GM23338 (cell line): ENCODE results near the gene BMP5. TPM values are rescaled to one million over a fixed set of nuclear protein-coding genes. Genes with fewer than 3 reads are reported as not detected.

ENCODE experiments used
- ATAC-seq: fragments of 200-7000 bp; cut with Tn5 transposase; 3 replicates; pipeline ENCODE4 v1.9.1; 2020
- DNase-seq: peaks from one replicate; pipeline ENCODE4 v3.0.0-alpha.2; 2015; ENCODE audit warnings: low spot score
- H2AFZ ChIP-seq: fragments of 200-600 bp; sonication (generic); 2 replicates; pipeline ENCODE4 v1.8.0; 2016; ENCODE audit warnings: antibody characterized with exemption, mild to moderate bottlenecking, moderate library complexity
- H3F3A ChIP-seq: fragments of 200-600 bp; sonication (generic); replicated peaks from 2 replicates; pipeline ENCODE4 v1.8.0; 2017; ENCODE audit warnings: antibody characterized with exemption, mixed run types, low read depth
- H3K27ac ChIP-seq: fragments of 200-600 bp; sonication (generic); 2 replicates; pipeline ENCODE4 v1.6.1; 2016; ENCODE audit warnings: low read depth
- H3K27me3 ChIP-seq: fragments of 200-600 bp; sonication (generic); 2 replicates; pipeline ENCODE4 v1.8.0; 2016; ENCODE audit warnings: mild to moderate bottlenecking, mixed run types, moderate library complexity; ENCODE audit not compliant: insufficient read depth
- H3K36me3 ChIP-seq: fragments of 200-600 bp; sonication (generic); 2 replicates; pipeline ENCODE4 v1.8.0; 2016; ENCODE audit warnings: mild to moderate bottlenecking; ENCODE audit not compliant: insufficient read depth
- H3K4me1 ChIP-seq: fragments of 200-600 bp; sonication (generic); 2 replicates; pipeline ENCODE4 v1.8.0; 2016; ENCODE audit warnings: mild to moderate bottlenecking, moderate library complexity; ENCODE audit not compliant: insufficient read depth
- H3K4me2 ChIP-seq: fragments of 200-600 bp; sonication (generic); 2 replicates; pipeline ENCODE4 v1.7.1; 2017; ENCODE audit warnings: mixed run types
- H3K4me3 ChIP-seq: fragments of 200-600 bp; sonication (generic); 2 replicates; pipeline ENCODE4 v1.6.1; 2016; ENCODE audit warnings: mixed run types
- H3K79me2 ChIP-seq: fragments of 200-600 bp; sonication (generic); replicated peaks from 2 replicates; pipeline ENCODE4 v1.8.0; 2017; ENCODE audit warnings: mild to moderate bottlenecking; ENCODE audit not compliant: insufficient read depth
- H3K9me2 ChIP-seq: fragments of 200-600 bp; sonication (generic); 2 replicates; pipeline ENCODE4 v1.8.0; 2017; ENCODE audit not compliant: insufficient read depth
- H4K20me1 ChIP-seq: fragments of 200-600 bp; sonication (generic); replicated peaks from 2 replicates; pipeline ENCODE4 v1.8.0; 2017; ENCODE audit warnings: mild to moderate bottlenecking; ENCODE audit not compliant: insufficient read depth
- H3K27ac Mint-ChIP-seq: 2 replicates; pipeline ENCODE4 v1.8.0; 2020; ENCODE audit warnings: inconsistent platforms, mild to moderate bottlenecking, moderate library complexity, mixed read lengths
- H3K27me3 Mint-ChIP-seq: 3 replicates; pipeline ENCODE4 v1.8.0; 2022; ENCODE audit warnings: low read depth, mild to moderate bottlenecking, moderate library complexity, mixed read lengths, inconsistent platforms; ENCODE audit not compliant: insufficient read depth, poor library complexity
- H3K36me3 Mint-ChIP-seq: 3 replicates; pipeline ENCODE4 v1.8.0; 2021; ENCODE audit warnings: low read depth, mild to moderate bottlenecking, inconsistent platforms, moderate library complexity, mixed read lengths
- H3K4me1 Mint-ChIP-seq: 3 replicates; pipeline ENCODE4 v1.8.0; 2020; ENCODE audit warnings: mild to moderate bottlenecking, inconsistent platforms, mixed read lengths
- H3K4me3 Mint-ChIP-seq: 3 replicates; pipeline ENCODE4 v1.8.0; 2021; ENCODE audit warnings: moderate library complexity, mild to moderate bottlenecking, inconsistent platforms, mixed read lengths
- H3K9me3 Mint-ChIP-seq: 3 replicates; pipeline ENCODE4 v1.8.0; 2020; ENCODE audit warnings: moderate library complexity, mild to moderate bottlenecking, inconsistent platforms, mixed read lengths
- EZH2 ChIP-seq: fragments of 200-600 bp; sonication (generic); IDR thresholded peaks from one replicate; pipeline ENCODE4 v1.8.0; 2017; ENCODE audit warnings: antibody characterized with exemption, mild to moderate bottlenecking, low read depth; ENCODE audit not compliant: unreplicated experiment
- EZH2phosphoT487 ChIP-seq: fragments of 200-600 bp; sonication (generic); IDR thresholded peaks from one replicate; pipeline ENCODE4 v1.8.1; 2018; ENCODE audit warnings: antibody characterized with exemption; ENCODE audit not compliant: unreplicated experiment
- NANOG ChIP-seq: IDR thresholded peaks from 2 replicates; pipeline ENCODE4 v1.6.1; 2016; ENCODE audit warnings: antibody characterized with exemption, borderline replicate concordance
- POLR2AphosphoS5 ChIP-seq: IDR thresholded peaks from 2 replicates; pipeline ENCODE4 v1.6.1; 2016; ENCODE audit warnings: antibody characterized with exemption, low read depth
- STAT1 ChIP-seq: IDR thresholded peaks from one replicate; pipeline ENCODE4 v1.6.1; 2016; ENCODE audit warnings: antibody characterized with exemption; ENCODE audit not compliant: unreplicated experiment
- ZNF114 ChIP-seq: fragments of 250-450 bp; sonication (Bioruptor Pico); IDR thresholded peaks from 2 replicates; pipeline ENCODE4 v1.5.0; 2020; ENCODE audit warnings: mild to moderate bottlenecking, moderate library complexity
- polyA plus RNA-seq: library from polyadenylated mRNA; unstranded; fragments of >200 nt; fragmentation: Nextera tagmentation; extraction: Ambion mirVana; gene quantifications from 2 replicates; pipeline ENCODE4 v1.2.1, GENCODE V29; 2016
- total RNA-seq: library from RNA; depleted of rRNA; stranded (reverse); fragments of >200 nt; shearing (Covaris generic); gene quantifications from 2 replicates; pipeline ENCODE4 v1.2.3, GENCODE V29; 2014
- TF ChIP-seq, protein P1 (sequence below): IDR thresholded peaks from one replicate; pipeline ENCODE4 v1.6.1; 2018; ENCODE audit warnings: antibody characterized with exemption; ENCODE audit not compliant: unreplicated experiment
- TF ChIP-seq, protein P2 (sequence below), 2 experiments: fragments of 200-600 bp in 1 of 2; sonication (generic) in 1 of 2; conservative IDR thresholded peaks; 2 replicates each; pipeline versions ENCODE4 v1.5.1 to v1.6.1; 2016 to 2017; ENCODE audit warnings: antibody characterized with exemption in 2 of 2, low read depth in 2 of 2, mild to moderate bottlenecking in 2 of 2, moderate library complexity in 1 of 2
- TF ChIP-seq, protein P3 (sequence below): fragments of 250-450 bp; sonication (Bioruptor Pico); IDR thresholded peaks from 2 replicates; pipeline ENCODE4 v1.5.0; 2020; ENCODE audit warnings: mild to moderate bottlenecking, moderate library complexity

BMP5 gene
- total and polyA plus RNA-seq, 2 experiments from 2014 or later: 0.06 to 0.07 TPM

- no peaks in the 10 kb centered on the region for H3K9me2 ChIP-seq
- Mint-ChIP-seq H3K27ac (no peak overlapping the region), H3K9me3 (no peaks in the 10 kb centered on the region), H3K4me1 (0 out of 3 replicates have a peak, but pooled peaks cover 3% of the 10 kb centered on the region), H3K27me3 (peaks cover 2% of the 10 kb centered on the region), H3K36me3 (no peaks in the 10 kb centered on the region), H3K4me3 (no peak overlapping the region)
- H3F3A ChIP-seq: no peaks in the 10 kb centered on the region
- no peaks in the 10 kb centered on the region for H4K20me1 ChIP-seq
- TF ChIP-seq POLR2AphosphoS5: no peak
- TF ChIP-seq EZH2: no peak
- no peak for TF ChIP-seq NANOG
- no peak for TF ChIP-seq ZNF114 (CRISPR knock-in tag)
- no peaks in the 10 kb centered on the region for H3K36me3 ChIP-seq
- no peak overlapping the region for H3K27ac ChIP-seq
- ATAC-seq (no peak), DNase-seq (no peak)
- no peak overlapping the region for H3K4me2 ChIP-seq
- no peak overlapping the region for H2AFZ ChIP-seq
- no peak overlapping the region for H3K4me3 ChIP-seq
- no peaks in the 10 kb centered on the region for H3K4me1 ChIP-seq
- no peaks in the 10 kb centered on the region for H3K27me3 ChIP-seq
- no peaks in the 10 kb centered on the region for H3K79me2 ChIP-seq
These were observed 36.3 kb downstream of the BMP5 start for GRCh38 chr6:55839080-55839479.

- TF ChIP-seq ZNF114 (CRISPR knock-in tag) (no peak), POLR2AphosphoS5 (no peak), EZH2phosphoT487 (no peak), STAT1 (no peak), NANOG (no peak)
- TF ChIP-seq, protein P1, sequence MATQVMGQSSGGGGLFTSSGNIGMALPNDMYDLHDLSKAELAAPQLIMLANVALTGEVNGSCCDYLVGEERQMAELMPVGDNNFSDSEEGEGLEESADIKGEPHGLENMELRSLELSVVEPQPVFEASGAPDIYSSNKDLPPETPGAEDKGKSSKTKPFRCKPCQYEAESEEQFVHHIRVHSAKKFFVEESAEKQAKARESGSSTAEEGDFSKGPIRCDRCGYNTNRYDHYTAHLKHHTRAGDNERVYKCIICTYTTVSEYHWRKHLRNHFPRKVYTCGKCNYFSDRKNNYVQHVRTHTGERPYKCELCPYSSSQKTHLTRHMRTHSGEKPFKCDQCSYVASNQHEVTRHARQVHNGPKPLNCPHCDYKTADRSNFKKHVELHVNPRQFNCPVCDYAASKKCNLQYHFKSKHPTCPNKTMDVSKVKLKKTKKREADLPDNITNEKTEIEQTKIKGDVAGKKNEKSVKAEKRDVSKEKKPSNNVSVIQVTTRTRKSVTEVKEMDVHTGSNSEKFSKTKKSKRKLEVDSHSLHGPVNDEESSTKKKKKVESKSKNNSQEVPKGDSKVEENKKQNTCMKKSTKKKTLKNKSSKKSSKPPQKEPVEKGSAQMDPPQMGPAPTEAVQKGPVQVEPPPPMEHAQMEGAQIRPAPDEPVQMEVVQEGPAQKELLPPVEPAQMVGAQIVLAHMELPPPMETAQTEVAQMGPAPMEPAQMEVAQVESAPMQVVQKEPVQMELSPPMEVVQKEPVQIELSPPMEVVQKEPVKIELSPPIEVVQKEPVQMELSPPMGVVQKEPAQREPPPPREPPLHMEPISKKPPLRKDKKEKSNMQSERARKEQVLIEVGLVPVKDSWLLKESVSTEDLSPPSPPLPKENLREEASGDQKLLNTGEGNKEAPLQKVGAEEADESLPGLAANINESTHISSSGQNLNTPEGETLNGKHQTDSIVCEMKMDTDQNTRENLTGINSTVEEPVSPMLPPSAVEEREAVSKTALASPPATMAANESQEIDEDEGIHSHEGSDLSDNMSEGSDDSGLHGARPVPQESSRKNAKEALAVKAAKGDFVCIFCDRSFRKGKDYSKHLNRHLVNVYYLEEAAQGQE: no peak
- TF ChIP-seq, protein P2, sequence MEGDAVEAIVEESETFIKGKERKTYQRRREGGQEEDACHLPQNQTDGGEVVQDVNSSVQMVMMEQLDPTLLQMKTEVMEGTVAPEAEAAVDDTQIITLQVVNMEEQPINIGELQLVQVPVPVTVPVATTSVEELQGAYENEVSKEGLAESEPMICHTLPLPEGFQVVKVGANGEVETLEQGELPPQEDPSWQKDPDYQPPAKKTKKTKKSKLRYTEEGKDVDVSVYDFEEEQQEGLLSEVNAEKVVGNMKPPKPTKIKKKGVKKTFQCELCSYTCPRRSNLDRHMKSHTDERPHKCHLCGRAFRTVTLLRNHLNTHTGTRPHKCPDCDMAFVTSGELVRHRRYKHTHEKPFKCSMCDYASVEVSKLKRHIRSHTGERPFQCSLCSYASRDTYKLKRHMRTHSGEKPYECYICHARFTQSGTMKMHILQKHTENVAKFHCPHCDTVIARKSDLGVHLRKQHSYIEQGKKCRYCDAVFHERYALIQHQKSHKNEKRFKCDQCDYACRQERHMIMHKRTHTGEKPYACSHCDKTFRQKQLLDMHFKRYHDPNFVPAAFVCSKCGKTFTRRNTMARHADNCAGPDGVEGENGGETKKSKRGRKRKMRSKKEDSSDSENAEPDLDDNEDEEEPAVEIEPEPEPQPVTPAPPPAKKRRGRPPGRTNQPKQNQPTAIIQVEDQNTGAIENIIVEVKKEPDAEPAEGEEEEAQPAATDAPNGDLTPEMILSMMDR (conservative IDR thresholded peaks at IDR 0.05; ENCODE audit: low read depth in 2 of 2): no peak
- TF ChIP-seq, protein P3, sequence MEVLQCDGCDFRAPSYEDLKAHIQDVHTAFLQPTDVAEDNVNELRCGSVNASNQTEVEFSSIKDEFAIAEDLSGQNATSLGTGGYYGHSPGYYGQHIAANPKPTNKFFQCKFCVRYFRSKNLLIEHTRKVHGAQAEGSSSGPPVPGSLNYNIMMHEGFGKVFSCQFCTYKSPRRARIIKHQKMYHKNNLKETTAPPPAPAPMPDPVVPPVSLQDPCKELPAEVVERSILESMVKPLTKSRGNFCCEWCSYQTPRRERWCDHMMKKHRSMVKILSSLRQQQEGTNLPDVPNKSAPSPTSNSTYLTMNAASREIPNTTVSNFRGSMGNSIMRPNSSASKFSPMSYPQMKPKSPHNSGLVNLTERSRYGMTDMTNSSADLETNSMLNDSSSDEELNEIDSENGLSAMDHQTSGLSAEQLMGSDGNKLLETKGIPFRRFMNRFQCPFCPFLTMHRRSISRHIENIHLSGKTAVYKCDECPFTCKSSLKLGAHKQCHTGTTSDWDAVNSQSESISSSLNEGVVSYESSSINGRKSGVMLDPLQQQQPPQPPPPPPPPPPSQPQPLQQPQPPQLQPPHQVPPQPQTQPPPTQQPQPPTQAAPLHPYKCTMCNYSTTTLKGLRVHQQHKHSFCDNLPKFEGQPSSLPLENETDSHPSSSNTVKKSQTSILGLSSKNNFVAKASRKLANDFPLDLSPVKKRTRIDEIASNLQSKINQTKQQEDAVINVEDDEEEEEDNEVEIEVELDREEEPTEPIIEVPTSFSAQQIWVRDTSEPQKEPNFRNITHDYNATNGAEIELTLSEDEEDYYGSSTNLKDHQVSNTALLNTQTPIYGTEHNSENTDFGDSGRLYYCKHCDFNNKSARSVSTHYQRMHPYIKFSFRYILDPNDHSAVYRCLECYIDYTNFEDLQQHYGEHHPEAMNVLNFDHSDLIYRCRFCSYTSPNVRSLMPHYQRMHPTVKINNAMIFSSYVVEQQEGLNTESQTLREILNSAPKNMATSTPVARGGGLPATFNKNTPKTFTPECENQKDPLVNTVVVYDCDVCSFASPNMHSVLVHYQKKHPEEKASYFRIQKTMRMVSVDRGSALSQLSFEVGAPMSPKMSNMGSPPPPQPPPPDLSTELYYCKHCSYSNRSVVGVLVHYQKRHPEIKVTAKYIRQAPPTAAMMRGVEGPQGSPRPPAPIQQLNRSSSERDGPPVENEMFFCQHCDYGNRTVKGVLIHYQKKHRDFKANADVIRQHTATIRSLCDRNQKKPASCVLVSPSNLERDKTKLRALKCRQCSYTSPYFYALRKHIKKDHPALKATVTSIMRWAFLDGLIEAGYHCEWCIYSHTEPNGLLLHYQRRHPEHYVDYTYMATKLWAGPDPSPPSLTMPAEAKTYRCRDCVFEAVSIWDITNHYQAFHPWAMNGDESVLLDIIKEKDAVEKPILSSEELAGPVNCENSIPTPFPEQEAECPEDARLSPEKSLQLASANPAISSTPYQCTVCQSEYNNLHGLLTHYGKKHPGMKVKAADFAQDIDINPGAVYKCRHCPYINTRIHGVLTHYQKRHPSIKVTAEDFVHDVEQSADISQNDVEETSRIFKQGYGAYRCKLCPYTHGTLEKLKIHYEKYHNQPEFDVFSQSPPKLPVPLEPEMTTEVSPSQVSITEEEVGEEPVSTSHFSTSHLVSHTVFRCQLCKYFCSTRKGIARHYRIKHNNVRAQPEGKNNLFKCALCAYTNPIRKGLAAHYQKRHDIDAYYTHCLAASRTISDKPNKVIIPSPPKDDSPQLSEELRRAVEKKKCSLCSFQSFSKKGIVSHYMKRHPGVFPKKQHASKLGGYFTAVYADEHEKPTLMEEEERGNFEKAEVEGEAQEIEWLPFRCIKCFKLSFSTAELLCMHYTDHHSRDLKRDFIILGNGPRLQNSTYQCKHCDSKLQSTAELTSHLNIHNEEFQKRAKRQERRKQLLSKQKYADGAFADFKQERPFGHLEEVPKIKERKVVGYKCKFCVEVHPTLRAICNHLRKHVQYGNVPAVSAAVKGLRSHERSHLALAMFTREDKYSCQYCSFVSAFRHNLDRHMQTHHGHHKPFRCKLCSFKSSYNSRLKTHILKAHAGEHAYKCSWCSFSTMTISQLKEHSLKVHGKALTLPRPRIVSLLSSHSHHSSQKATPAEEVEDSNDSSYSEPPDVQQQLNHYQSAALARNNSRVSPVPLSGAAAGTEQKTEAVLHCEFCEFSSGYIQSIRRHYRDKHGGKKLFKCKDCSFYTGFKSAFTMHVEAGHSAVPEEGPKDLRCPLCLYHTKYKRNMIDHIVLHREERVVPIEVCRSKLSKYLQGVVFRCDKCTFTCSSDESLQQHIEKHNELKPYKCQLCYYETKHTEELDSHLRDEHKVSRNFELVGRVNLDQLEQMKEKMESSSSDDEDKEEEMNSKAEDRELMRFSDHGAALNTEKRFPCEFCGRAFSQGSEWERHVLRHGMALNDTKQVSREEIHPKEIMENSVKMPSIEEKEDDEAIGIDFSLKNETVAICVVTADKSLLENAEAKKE (CRISPR knock-in tag): no peak
- Histone ChIP-seq H2AFZ (no peak overlapping the region), H3F3A (no peaks in the 10 kb centered on the region), H3K27ac (no peak overlapping the region), H3K4me3 (no peak overlapping the region), H3K79me2 (no peaks in the 10 kb centered on the region), H3K27me3 (no peaks in the 10 kb centered on the region), H3K36me3 (no peaks in the 10 kb centered on the region), H3K9me2 (no peaks in the 10 kb centered on the region), H4K20me1 (no peaks in the 10 kb centered on the region), H3K4me2 (no peak overlapping the region), H3K4me1 (no peaks in the 10 kb centered on the region)
- no peak overlapping the region for H3K27ac Mint-ChIP-seq
- H3K27me3 Mint-ChIP-seq: peaks cover 2% of the 10 kb centered on the region
- no peaks in the 10 kb centered on the region for H3K9me3 Mint-ChIP-seq
- H3K4me3 Mint-ChIP-seq: no peak overlapping the region
- no peak for DNase-seq
- no peaks in the 10 kb centered on the region for H3K36me3 Mint-ChIP-seq
- ATAC-seq: no peak
- H3K4me1 Mint-ChIP-seq: peaks cover 6% of the 10 kb centered on the region; the same call in 2 of the 3 replicates
These were observed 38.4 kb downstream of the BMP5 start for GRCh38 chr6:55836945-55837344.
